Endodermal cell (in vitro differentiated cells): ENCODE results near the gene PPP1R14C. TPM values are rescaled to one million over a fixed set of nuclear protein-coding genes. Genes with fewer than 3 reads are reported as not detected.

ENCODE experiments used
- DNase-seq: peaks from one replicate; pipeline ENCODE4 v3.0.0-alpha.2; 2017
- H3K27ac ChIP-seq: 2 replicates; pipeline ENCODE4 v1.5.1; 2013; ENCODE audit warnings: mild to moderate bottlenecking, low read depth, low read length, moderate library complexity
- H3K27me3 ChIP-seq: 2 replicates; pipeline ENCODE4 v1.6.1; 2013; ENCODE audit warnings: mild to moderate bottlenecking, low read length, moderate library complexity; ENCODE audit not compliant: insufficient read depth, control insufficient read depth, poor library complexity, severe bottlenecking
- H3K36me3 ChIP-seq: 2 replicates; pipeline ENCODE4 v1.7.0; 2013; ENCODE audit warnings: mild to moderate bottlenecking, low read length, moderate library complexity; ENCODE audit not compliant: control insufficient read depth, insufficient read depth
- H3K4me1 ChIP-seq: one replicate; pipeline ENCODE4 v1.7.0; 2013; ENCODE audit warnings: low read length; ENCODE audit not compliant: control insufficient read depth, insufficient read depth
- H3K4me3 ChIP-seq: 2 replicates; pipeline ENCODE4 v1.5.1; 2013; ENCODE audit warnings: mild to moderate bottlenecking, low read length, moderate library complexity
- H3K9ac ChIP-seq: 2 replicates; pipeline ENCODE4 v1.6.1; 2013; ENCODE audit warnings: mild to moderate bottlenecking, low read length, moderate library complexity; ENCODE audit not compliant: poor library complexity, severe bottlenecking; ENCODE audit errors: extremely low read depth
- H3K9me3 ChIP-seq: 2 replicates; pipeline ENCODE4 v1.6.1; 2013; ENCODE audit warnings: mild to moderate bottlenecking, low read length, moderate library complexity; ENCODE audit not compliant: control insufficient read depth
- H3K27ac Mint-ChIP-seq: 2 replicates; pipeline ENCODE4 v1.8.0; 2020; ENCODE audit warnings: mixed read lengths
- H3K27me3 Mint-ChIP-seq: 2 replicates; pipeline ENCODE4 v1.8.0; 2021; ENCODE audit warnings: mild to moderate bottlenecking, mixed read lengths; ENCODE audit not compliant: insufficient read depth
- H3K36me3 Mint-ChIP-seq: 2 replicates; pipeline ENCODE4 v1.8.0; 2020; ENCODE audit warnings: low read depth, mixed read lengths
- H3K4me1 Mint-ChIP-seq: 2 replicates; pipeline ENCODE4 v1.8.0; 2020; ENCODE audit warnings: mixed read lengths
- H3K4me3 Mint-ChIP-seq: 2 replicates; pipeline ENCODE4 v1.8.0; 2020; ENCODE audit warnings: mild to moderate bottlenecking, moderate library complexity, mixed read lengths
- H3K9me3 Mint-ChIP-seq: 2 replicates; pipeline ENCODE4 v1.8.0; 2020; ENCODE audit warnings: mild to moderate bottlenecking, mixed read lengths
- WGBS, 2 experiments: methylation state at CpG; one replicate each; pipeline versions ENCODE4 v1.1.5 to v1.1.7; 2013; ENCODE audit warnings: missing lambda C conversion rate in 2 of 2, mixed read lengths in 1 of 2; ENCODE audit not compliant: insufficient coverage in 1 of 2, insufficient read length in 1 of 2; 5-methylcytosine and 5-hydroxymethylcytosine counted together
- total RNA-seq, 2 donors: library from RNA; stranded (reverse); fragmentation: NEBNext Ultra II Directional in 1 of 2; extraction: Animal tissue kit (Norgen Biotek cat#: 25700) in 1 of 2; gene quantifications; 2 replicates in 1 of 2; 3 replicates in 1 of 2; pipeline ENCODE4 v1.2.1, GENCODE V29; 2021
- TF ChIP-seq, protein P1 (sequence below): fragments of 200-600 bp; sonication (generic); conservative IDR thresholded peaks from 2 replicates; pipeline ENCODE4 v1.5.0; 2021; ENCODE audit warnings: antibody characterized with exemption, mild to moderate bottlenecking

Gene PPP1R14C
- total RNA-seq, 2 donors from 2014 or later = 0.20 to 0.29 TPM

- H3K4me3 Mint-ChIP-seq = no peak overlapping the region
- H3K4me3 ChIP-seq = no peak overlapping the region
- no peak overlapping the region for H3K27ac Mint-ChIP-seq
- H3K9me3 ChIP-seq = no peaks in the 10 kb centered on the region
- H3K4me1 ChIP-seq = no peaks in the 10 kb centered on the region
- no peak overlapping the region for H3K27ac ChIP-seq
- no peak for DNase-seq
- H3K27me3 ChIP-seq = no peaks in the 10 kb centered on the region
- no peaks in the 10 kb centered on the region for H3K36me3 Mint-ChIP-seq
- no peak overlapping the region for H3K9ac ChIP-seq
- WGBS, 2 experiments = 92 to 93% methylated on average over 6 to 9 of the region's 9 CpGs
- no peaks in the 10 kb centered on the region for H3K9me3 Mint-ChIP-seq
- peaks cover under 1% of the 10 kb centered on the region for H3K4me1 Mint-ChIP-seq
- H3K36me3 ChIP-seq = no peaks in the 10 kb centered on the region
- TF ChIP-seq, protein P1, sequence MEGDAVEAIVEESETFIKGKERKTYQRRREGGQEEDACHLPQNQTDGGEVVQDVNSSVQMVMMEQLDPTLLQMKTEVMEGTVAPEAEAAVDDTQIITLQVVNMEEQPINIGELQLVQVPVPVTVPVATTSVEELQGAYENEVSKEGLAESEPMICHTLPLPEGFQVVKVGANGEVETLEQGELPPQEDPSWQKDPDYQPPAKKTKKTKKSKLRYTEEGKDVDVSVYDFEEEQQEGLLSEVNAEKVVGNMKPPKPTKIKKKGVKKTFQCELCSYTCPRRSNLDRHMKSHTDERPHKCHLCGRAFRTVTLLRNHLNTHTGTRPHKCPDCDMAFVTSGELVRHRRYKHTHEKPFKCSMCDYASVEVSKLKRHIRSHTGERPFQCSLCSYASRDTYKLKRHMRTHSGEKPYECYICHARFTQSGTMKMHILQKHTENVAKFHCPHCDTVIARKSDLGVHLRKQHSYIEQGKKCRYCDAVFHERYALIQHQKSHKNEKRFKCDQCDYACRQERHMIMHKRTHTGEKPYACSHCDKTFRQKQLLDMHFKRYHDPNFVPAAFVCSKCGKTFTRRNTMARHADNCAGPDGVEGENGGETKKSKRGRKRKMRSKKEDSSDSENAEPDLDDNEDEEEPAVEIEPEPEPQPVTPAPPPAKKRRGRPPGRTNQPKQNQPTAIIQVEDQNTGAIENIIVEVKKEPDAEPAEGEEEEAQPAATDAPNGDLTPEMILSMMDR = no peak
- peaks cover 4% of the 10 kb centered on the region for H3K27me3 Mint-ChIP-seq
These were observed 113.0 kb downstream of the PPP1R14C start for GRCh38 chr6:150255840-150256239.

- 92 to 96% methylated on average over 5 to 8 of the region's 8 CpGs for WGBS, 2 experiments
- Histone ChIP-seq H3K36me3 (no peaks in the 10 kb centered on the region), H3K4me1 (no peaks in the 10 kb centered on the region), H3K27ac (no peak overlapping the region), H3K9ac (no peak overlapping the region), H3K9me3 (no peaks in the 10 kb centered on the region), H3K4me3 (no peak overlapping the region), H3K27me3 (no peaks in the 10 kb centered on the region)
- Mint-ChIP-seq H3K27me3 (peaks cover 4% of the 10 kb centered on the region), H3K9me3 (no peaks in the 10 kb centered on the region), H3K4me3 (no peak overlapping the region), H3K27ac (no peak overlapping the region), H3K4me1 (no peaks in the 10 kb centered on the region), H3K36me3 (no peaks in the 10 kb centered on the region)
- DNase-seq = no peak
- TF ChIP-seq, protein P1 = no peak
These were observed 113.9 kb downstream of the PPP1R14C start for GRCh38 chr6:150256618-150257272.

DNA sequence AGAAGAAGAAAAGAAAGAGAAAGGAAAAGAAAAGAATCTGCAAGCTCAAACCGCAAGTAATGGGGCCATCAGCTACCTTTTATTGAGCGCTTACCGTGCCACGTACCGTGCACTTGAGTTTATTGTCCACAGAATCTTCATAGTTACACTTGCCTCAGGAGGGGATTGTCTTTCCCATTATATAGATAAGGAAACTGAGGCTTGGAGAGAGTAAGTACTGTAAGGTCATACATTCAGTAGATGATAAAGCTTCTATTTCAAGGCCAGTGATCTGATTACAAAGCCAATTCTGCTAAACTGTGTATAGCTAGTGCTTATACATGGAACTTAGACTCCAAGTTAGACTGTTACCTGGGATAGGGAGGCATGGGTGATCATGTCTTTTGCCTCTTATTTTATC, 115.5 kb downstream of the PPP1R14C start:
- no peak overlapping the region for H3K27ac ChIP-seq
- whole genome bisulfite sequencing, 2 experiments = 98% methylated on average over 5 of the region's 5 CpGs; no CpG with 5 or more reads in 1 of the 2 experiments

More for the DNA sequence above, 115.5 kb downstream of the PPP1R14C start:
- no peak for DNase-seq
- H3K4me1 Mint-ChIP-seq = no peaks in the 10 kb centered on the region
- H3K4me3 ChIP-seq = no peak overlapping the region
- H3K27ac Mint-ChIP-seq = no peak overlapping the region
- H3K4me3 Mint-ChIP-seq = no peak overlapping the region
- H3K4me1 ChIP-seq = no peaks in the 10 kb centered on the region
- no peak overlapping the region for H3K9ac ChIP-seq
- H3K36me3 ChIP-seq = no peaks in the 10 kb centered on the region
- TF ChIP-seq, protein P1 = no peak
- H3K27me3 Mint-ChIP-seq = peaks cover 4% of the 10 kb centered on the region
- H3K36me3 Mint-ChIP-seq = no peaks in the 10 kb centered on the region
- no peaks in the 10 kb centered on the region for H3K27me3 ChIP-seq
- no peaks in the 10 kb centered on the region for H3K9me3 ChIP-seq
- H3K9me3 Mint-ChIP-seq = no peaks in the 10 kb centered on the region
